OCI-LY3 (cell line): ENCODE results near the gene ZMAT3.

Experiments used
- CTCF ChIP-seq: fragments of 200-600, 300-600 bp; sonication (generic); IDR thresholded peaks from 2 replicates; pipeline ENCODE4 v1.5.1; 2014; ENCODE audit warnings: antibody characterized with exemption, low read length, low read depth
- EZH2phosphoT487 ChIP-seq: fragments of 200-600 bp; shearing (Covaris generic); IDR thresholded peaks from 2 replicates; pipeline ENCODE4 v1.6.1; 2018; ENCODE audit warnings: antibody characterized with exemption, mixed run types, low read depth

GRCh38 chr3:179091113-179091512 is 19.5 kb upstream of the ZMAT3 start:
- TF ChIP-seq CTCF (no peak), EZH2phosphoT487 (no peak)
